ENCODE measurements around the gene BLTP1.
"Not testable (repeated sequence)": the region's sequence is repeated elsewhere in the genome, so short reads cannot be mapped to it uniquely, and the experiment has no call there.

Gene BLTP1

GRCh38 chr4:122151982-122152710 is at the start of gene BLTP1:
BLTP1 (plus strand) TSS chr4:122152331; CDS start chr4:122170648, 18,317 bp downstream.
- peak; percentile 91 for DNase-seq

DNA sequence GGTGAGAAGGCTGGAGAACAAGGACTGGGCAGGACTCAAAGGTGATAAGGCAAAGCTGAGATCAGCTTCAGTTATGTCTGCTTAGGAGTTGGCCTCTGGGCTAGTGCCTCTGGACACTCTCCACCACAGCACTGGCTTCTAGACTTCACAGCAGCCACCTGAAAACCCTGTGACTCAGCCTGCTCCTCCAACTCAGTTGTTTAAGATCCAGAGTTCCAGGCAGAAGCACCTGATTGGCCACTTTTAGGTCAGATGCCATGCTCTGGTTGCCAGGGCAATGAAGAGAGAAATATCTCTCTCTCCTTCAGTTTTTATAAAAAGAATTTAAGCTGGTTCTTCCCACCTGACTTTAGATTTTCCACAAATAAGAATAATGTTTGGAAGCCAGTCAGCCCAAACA is 47.9 kb upstream of the BLTP1 start:
- DNase-seq, result no peak

GRCh38 chr4:122107680-122108079 is 44.5 kb upstream of the BLTP1 start:
- no peak for DNase-seq

DNA sequence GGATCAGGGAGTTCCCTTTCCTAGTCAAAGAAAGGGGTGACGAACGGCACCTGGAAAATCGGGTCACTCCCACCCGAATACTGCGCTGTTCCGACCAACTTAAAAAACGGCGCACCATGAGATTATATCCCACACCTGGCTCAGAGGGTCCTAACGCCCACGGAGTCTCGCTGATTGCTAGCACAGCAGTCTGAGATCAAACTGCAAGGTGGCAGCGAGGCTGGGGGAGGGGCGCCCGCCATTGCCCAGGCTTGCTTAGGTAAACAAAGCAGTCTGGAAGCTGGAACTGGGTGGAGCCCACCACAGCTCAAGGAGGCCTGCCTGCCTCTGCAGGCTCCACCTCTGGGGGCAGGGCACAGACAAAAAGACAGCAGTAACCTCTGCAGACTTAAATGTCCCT is 41.8 kb upstream of the BLTP1 start:
- DNase-seq, result not testable (repeated sequence)

DNA sequence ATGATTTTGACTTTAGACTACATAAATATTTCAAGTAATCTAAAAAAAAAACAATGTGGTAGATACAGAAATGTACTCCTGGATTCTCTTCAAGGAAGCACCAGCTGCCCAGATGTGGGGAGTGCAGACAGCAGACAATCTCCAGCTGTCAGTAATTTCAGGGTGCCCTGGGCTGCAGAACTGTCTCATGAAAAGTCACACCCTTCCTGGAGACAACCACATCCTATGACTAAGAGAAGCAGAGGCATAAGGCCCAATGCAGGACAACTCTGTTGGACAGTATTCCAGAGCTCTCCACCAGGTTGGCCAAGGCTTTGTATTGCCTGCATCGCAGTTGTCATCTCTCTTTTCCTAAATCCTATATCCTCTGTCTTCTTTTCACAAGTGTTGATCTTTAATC is 34.4 kb upstream of the BLTP1 start:
- DNase-seq, result peak; percentile 40

- no peak for DNase-seq
Observed at GRCh38 chr4:122118243-122118642, 33.9 kb upstream of the BLTP1 start.

DNA sequence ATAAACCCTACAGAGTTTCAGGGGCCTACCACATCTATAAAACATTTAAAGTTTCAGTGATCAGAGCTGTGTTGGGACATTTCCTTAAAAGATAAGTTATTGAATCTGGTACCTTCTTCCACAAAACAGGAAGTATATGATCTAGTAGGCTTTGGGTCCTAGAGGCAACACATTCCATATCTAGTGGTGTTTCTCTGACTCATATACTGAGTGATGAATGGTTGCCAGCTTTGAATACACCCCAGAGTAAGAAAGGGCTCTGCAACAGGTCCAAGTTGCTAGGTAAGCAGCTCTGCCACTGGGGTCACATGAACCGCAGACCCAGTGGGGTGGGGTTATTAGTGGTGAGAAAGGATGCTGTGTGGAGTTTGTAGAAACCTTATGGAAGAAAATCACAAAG is 32.4 kb upstream of the BLTP1 start:
- no peak for DNase-seq

DNA sequence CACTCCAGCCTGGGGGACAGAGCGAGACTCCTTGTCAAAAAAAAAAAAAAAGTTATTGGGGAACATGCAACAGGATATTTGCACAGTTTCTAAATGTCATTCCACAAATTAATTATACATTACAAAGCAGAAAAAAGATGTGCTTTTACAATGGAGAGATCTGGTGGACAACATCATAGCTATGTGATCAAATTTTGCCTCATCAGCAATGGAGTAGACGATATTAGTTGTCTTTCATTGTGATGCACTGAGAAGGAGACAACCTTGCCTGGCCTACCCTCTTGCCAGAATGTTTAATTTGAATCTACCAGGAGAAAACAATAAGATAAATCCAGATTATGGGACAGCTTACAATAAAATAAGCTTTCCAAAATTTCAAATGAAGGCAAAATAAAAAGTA is 30.5 kb upstream of the BLTP1 start:
- no peak for DNase-seq

DNA sequence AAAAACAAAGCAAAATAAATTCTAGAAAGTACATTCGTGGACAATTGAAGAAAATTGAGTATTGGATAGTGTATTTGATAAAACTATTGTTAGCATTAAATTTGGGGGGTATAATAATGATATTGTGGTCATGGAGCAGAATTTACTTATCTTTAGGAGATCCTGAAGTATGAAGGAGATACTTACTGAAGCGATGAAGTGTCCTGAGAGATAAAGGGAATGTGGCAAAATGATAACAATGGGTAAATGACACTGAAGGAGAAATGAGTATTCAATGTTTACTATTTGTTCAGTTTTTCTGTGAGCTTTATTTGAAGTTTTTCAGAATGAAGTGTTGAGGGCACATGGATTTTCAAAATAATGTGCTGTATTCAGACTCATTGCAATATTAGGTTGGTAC is 30.0 kb upstream of the BLTP1 start:
- DNase-seq, result no peak

DNA sequence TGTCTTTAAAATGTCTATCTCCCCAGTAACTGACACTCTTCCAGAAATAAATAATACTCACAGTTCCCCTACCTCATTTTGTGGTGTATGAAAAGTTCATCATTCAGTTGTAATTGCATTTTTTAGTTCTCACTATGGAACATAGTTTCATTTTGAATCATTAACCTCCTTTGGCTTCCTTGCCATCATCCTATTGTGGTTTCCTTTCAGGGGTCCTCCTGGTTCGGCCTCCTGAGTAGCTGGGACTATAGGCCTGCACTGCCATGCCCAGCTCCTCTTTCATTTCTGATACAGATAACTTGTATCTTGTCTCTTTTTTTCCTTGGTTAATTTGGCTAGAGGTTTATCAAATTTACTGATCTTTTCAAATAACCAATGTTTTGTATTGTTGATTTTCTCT is 23.1 kb upstream of the BLTP1 start:
- DNase-seq, result no peak

- peak; percentile 9 for DNase-seq
Observed at GRCh38 chr4:122131562-122132157, 20.5 kb upstream of the BLTP1 start.

GRCh38 chr4:122132891-122133290 is 19.2 kb upstream of the BLTP1 start:
- DNase-seq, result no peak

DNA sequence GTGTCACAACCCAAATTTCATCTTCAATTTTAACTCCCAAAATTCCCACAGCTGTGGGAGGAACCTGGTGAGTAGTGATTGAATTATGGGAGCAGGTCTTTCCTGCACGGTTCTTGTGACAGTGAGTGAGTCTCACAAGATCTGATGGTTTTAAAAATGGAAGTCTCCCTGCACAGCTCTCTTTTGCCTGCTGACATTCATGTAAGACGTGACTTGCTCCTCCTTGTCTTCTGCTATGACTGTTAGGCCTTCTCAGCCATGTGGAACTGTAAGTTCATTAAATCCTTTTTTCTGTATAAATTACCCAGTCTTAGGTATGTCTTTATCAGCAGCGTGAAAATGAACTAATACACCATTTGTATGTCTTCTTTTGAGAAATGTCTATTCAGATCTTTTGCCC is 13.0 kb upstream of the BLTP1 start:
- no peak for DNase-seq

GRCh38 chr4:122140834-122141233 is 11.3 kb upstream of the BLTP1 start:
- no peak for DNase-seq

DNA sequence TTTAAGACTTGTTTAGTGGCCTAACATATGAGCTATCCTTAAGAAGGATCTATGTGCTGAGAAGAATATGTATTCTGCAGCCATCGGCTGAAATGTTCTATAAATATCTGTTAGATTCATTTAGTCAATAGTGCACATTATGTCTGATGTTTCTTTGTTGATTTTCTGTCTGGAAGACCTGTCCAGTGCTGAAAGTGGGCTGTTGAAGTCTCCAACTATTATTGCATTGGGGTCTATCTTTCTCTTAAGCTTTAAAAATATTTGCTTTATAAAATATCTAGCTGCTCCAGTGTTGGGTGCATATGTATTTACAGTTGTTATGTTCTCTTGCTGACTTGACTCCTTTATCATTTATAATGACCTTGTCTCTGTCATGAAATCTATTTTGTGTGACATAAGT is 9.4 kb upstream of the BLTP1 start:
- DNase-seq, result no peak

DNA sequence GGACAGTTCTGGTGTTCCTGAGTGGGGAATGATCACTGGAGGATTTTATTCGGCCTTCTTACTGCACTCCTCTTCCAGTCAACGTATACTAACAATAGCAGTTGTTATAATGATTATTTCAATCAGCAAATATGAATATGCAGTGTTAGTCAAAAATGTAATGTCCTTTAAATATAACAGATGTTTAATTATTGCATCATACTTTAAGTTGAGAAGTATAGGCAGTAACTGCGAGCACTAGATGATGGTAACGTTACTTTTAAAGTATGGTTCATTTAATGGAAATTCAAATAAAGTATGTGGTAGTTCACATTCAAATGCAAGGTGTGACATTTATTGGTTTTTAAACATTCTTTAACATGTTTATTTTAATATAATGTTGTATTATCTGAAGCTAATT is 5.5 kb upstream of the BLTP1 start:
- no peak for DNase-seq

DNA sequence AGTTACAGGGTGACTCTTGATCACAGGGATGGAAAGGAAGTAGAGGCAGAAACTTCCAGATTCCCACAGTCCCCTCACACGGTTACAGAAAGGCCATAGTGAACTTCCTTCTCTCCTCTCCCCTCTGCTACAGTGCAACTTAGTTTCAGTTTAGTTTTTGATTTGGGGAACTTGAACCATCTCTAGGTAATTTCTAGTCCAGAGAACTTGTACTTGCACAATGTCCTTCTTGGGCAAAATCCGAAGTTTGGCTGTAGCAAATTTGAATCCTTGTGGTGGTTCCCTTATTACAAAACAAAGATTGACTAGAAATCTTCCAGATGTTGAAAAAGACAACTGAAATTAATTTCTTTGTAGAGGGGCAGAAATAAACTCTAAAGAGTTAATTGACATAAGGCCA is 1.2 kb upstream of the BLTP1 start:
- no peak for DNase-seq

DNA sequence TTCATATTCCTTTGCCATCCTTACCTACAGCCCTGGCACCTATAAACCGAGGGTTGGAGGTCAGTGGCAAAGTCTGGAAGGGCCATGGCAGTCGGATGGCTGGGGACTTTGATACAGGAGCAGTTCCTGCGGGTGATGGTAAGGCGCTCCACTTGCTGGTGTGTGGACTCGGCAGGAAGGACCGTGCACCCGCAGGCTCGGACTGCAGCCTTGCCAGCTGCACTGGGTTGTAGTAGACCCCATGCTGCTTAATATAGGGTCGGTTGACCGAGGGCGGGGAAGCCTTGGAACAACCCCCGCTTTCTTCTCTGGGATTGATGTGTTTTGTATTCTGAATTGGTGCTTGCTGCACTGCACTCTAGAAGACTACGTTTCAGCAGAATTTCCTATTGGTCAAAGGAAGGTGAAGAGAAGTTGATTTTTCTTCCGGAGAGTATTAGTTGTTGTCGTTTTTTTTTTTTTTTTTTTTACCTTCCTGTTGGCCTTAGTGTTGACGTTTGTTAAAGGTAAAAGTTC is 638 bp downstream of the BLTP1 start:
- peak; percentile 29 for DNase-seq

- no peak for DNase-seq
Observed at GRCh38 chr4:122156819-122157218, 4.7 kb downstream of the BLTP1 start.

GRCh38 chr4:122163301-122163700 is 11.2 kb downstream of the BLTP1 start:
- no peak for DNase-seq

DNA sequence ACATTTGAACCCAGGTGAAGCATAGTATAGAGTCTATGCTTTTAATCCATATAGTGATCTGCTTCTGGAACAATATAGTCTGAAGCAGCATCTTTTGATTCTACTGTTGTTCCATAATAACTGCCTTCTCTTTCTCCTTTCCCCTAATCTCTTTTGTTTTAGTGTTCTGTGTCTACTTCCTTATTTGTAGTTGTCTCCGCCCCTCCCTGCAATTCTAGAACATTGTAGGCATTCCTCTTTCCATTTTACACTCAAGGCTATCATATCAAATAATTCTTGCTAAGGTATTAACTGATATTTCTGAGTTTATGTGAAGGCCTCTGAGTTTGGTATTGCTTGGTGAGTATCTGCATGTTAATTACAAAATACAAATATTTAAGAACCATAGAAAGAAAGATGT is 11.6 kb downstream of the BLTP1 start:
- DNase-seq, result no peak

GRCh38 chr4:122167369-122167768 is 15.2 kb downstream of the BLTP1 start:
- DNase-seq, result no peak

GRCh38 chr4:122170775-122171174 is 18.6 kb downstream of the BLTP1 start:
- DNase-seq, result no peak

DNA sequence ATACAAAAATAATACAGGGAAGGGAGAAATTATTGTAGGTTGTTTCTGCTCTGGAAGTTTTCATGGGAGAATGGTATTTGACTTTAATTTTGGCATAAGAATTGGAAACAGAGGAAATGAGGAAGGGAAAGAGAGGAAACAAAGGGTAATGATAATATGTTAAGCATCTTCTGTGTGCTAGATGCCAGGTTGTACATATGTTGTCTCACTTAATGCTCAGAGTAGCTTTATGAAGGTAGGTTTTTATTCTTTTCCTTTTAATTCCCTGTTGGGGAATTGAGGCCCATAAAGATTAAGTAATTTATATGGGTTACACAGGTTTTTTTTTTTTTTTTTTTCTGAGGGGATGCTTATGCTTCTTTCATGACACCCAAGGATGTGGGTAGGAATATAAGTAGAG is 19.2 kb downstream of the BLTP1 start:
- no peak for DNase-seq

DNA sequence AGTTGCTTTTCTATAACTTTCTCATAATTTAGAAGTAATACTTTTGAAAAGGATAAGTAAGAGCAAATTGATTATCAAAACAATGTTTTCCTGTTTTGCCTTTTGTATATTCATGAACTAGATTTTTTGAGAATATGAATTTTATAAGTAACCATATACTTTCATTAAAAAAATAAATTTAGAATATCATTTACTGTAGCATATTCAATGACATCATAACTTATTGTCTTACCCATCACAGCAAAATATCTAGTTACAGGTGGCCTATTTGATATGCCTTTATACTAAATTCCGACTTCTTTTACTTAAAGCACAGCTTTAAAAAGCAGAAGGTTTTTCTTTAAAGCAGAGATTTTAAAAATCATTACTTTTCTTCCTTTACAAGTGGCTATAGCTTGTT is 20.1 kb downstream of the BLTP1 start:
- DNase-seq, result no peak
